Prostate gland (tissue), 2 donors: ENCODE measurements around the gene CLSTN3.

Source experiments
- POLR2A ChIP-seq: fragments of 450-650 bp; IDR thresholded peaks from one replicate; pipeline ENCODE4 v1.6.1; 2016; ENCODE audit warnings: antibody characterized with exemption, mild to moderate bottlenecking
- POLR2AphosphoS5 ChIP-seq: sonication (generic); formaldehyde crosslinking; IDR thresholded peaks from one replicate; pipeline ENCODE4 v1.6.1; 2017; ENCODE audit warnings: antibody characterized with exemption
- TF ChIP-seq, protein P1 (sequence below), 4 experiments: fragments of 200-600 bp in 2 of 4; fragments of 450-650 bp in 2 of 4; sonication (generic) in 2 of 4; IDR thresholded peaks; 1 replicate in 3 of 4; 2 replicates in 1 of 4; pipeline ENCODE4 v1.5.1; 2016 to 2019; ENCODE audit warnings: antibody characterized with exemption in 4 of 4, mild to moderate bottlenecking in 2 of 4, moderate library complexity in 2 of 4

DNA sequence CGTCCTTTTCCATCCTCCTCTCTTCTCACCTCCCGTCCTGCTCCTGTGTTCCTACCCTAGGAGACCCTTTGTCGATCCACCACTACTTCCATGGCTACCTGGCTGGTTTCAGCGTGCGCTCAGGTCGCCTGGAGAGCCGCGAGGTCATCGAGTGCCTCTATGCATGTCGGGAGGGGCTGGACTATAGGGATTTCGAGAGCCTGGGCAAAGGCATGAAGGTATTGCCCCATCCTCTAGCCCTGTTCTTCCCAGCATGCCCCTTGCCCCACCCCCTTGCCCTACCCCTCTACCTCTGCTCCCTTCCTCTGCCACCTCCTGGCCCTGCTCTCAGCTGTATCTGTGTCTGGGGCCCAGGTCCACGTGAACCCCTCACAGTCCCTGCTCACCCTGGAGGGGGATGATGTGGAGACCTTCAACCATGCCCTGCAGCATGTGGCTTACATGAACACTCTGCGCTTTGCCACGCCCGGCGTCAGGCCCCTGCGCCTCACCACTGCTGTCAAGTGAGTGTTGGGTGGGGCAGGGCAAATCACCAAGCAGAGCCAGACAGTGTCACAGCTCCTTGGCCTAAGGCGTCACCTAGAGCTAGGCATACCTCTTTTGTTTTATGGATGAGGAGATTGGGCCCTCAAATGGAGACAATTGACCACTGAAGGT is 12.8 kb downstream of the CLSTN3 start:
- TF ChIP-seq POLR2A = no peak
- TF ChIP-seq, protein P1, sequence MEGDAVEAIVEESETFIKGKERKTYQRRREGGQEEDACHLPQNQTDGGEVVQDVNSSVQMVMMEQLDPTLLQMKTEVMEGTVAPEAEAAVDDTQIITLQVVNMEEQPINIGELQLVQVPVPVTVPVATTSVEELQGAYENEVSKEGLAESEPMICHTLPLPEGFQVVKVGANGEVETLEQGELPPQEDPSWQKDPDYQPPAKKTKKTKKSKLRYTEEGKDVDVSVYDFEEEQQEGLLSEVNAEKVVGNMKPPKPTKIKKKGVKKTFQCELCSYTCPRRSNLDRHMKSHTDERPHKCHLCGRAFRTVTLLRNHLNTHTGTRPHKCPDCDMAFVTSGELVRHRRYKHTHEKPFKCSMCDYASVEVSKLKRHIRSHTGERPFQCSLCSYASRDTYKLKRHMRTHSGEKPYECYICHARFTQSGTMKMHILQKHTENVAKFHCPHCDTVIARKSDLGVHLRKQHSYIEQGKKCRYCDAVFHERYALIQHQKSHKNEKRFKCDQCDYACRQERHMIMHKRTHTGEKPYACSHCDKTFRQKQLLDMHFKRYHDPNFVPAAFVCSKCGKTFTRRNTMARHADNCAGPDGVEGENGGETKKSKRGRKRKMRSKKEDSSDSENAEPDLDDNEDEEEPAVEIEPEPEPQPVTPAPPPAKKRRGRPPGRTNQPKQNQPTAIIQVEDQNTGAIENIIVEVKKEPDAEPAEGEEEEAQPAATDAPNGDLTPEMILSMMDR (IDR thresholded peaks at IDR 0.05) = no peak
- no peak for TF ChIP-seq POLR2AphosphoS5
